Memory B cell (primary cell): Measurements from ENCODE around the gene ARMCX5.

Experiments
- ATAC-seq: fragments of 150-1000 bp; cut with Tn5 transposase; 2 replicates; pipeline ENCODE4 v1.10.0; 2021; ENCODE audit warnings: low read depth, mild to moderate bottlenecking, moderate library complexity
- DNase-seq, 2 donors: peaks; one replicate each; pipeline ENCODE4 v3.0.0; 2022; ENCODE audit warnings: low spot score in 2 of 2
- H3K27ac Mint-ChIP-seq: one replicate; pipeline ENCODE4 v1.8.0; 2022; ENCODE audit warnings: mild to moderate bottlenecking, moderate library complexity, mixed read lengths
- H3K27me3 Mint-ChIP-seq: one replicate; pipeline ENCODE4 v1.8.0; 2022; ENCODE audit warnings: mixed read lengths
- H3K36me3 Mint-ChIP-seq: one replicate; pipeline ENCODE4 v1.8.0; 2022; ENCODE audit warnings: mild to moderate bottlenecking, mixed read lengths
- H3K4me1 Mint-ChIP-seq: one replicate; pipeline ENCODE4 v1.8.0; 2022; ENCODE audit warnings: mixed read lengths
- H3K4me3 Mint-ChIP-seq: one replicate; pipeline ENCODE4 v1.8.0; 2022; ENCODE audit warnings: mild to moderate bottlenecking, moderate library complexity, mixed read lengths
- H3K9me3 Mint-ChIP-seq: one replicate; pipeline ENCODE4 v1.8.0; 2022; ENCODE audit warnings: mixed read lengths

ARMCX5 gene

DNA sequence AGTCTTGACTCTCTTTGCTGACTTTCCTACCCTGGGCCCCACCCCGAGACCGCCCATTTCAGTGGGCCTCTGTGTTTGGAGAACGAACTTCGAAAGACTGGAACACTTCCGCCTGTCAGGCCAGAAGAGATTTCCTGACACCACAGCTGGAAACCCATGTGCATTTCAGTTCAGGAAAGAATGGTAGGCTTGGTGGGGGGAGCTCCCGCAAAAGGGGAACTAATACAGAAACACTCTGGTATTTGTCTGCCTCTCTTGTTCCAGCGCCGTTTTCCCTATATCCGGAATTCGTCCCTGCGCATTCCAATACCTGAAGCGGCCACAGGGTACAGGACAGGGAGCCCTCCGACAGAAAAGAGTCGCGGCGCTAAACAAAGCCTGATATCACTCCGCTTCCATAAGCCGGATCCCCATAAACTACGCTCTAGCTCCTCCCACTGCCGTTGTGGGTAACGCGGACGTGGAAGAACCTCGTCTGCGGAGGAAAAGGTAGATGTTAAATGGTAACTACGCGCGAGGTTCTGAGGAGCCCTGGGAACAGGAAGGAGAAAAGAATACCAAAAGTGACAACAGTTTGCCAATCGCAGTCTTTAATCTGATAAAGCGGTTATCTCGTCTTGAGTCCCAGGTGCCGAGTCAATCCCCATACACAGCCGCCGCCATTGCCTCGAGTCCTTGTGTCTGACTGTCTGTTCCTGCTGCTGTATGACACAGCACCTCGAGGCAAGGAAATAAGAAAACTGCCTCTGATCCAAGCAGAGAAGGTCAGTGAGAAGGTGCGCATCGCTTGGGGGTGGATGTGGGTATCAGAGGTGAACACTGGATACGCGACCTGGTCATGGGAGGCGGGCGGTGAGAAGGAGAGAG, at the start of gene ARMCX5:
Gene ARMCX5, plus strand, starts transcription at position 432 of the 867 bp plus-strand sequence. CDS start 2,627 bp downstream, outside the sequence.
- ATAC-seq = peak; percentile 85
- H3K4me3 Mint-ChIP-seq = peak within 1 kb of the TSS; percentile 100
- DNase-seq = peak; percentile 32 to 44
- peaks cover 18% of the 10 kb centered on the region for H3K4me1 Mint-ChIP-seq
- peaks cover 12% of the 10 kb centered on the region for H3K36me3 Mint-ChIP-seq
- peak within 1 kb of the TSS; percentile 96 for H3K27ac Mint-ChIP-seq
- no peaks in the 10 kb centered on the region for H3K9me3 Mint-ChIP-seq
- H3K27me3 Mint-ChIP-seq = no peaks in the 10 kb centered on the region

DNA sequence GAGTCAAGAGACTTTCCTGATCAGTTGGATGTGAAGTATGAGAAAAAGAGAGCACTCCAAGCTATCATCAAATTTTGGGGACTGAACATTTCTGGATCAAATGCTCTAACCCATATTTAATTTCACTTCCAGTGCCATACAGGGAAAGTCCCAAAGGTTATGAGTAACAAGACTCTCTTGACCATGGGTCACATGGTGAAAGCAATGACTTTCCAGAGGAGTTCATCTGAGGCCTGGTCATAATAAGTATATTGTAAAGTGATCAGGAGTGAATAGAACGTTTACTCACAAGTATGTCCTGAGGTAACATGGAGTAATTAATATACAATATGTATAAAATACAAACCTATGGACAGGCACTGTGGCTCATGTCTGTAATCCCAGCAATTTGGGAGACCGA, 40.7 kb upstream of the ARMCX5 start:
- Mint-ChIP-seq H3K9me3 (no peaks in the 10 kb centered on the region), H3K27me3 (no peaks in the 10 kb centered on the region), H3K36me3 (no peaks in the 10 kb centered on the region), H3K4me1 (no peaks in the 10 kb centered on the region), H3K4me3 (no peak overlapping the region), H3K27ac (no peak overlapping the region)
- no peak for DNase-seq
- ATAC-seq = no peak

DNA sequence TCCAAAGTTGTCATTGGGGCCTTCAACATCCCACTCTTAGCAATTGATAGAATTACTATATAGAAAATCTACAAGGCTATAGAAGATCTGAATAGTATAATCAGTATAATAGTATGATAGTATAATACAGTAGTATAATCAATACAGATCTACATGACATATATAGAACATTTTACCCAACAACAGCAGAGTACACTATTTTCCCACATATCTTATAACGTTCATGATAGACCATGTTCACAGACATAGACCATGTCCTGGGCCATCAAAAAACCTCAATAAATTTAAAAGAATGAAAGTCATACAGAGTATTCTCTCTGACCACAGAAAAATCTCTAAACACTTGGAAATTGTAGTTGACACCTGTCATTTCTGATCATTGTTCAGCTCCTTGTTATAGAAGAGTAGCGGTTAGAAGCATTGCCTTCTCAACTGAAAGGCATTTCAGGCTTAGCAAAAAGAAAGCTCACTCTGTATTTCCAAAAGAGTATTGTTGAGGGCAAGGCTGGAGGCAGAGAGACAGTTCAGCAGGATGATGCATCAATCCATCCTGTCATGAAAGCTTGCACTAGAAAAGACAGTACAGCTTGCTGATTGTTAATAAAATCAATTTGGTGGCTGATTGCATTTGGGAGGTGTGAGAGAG, 38.8 kb upstream of the ARMCX5 start:
- DNase-seq (no peak), ATAC-seq (no peak)
- Mint-ChIP-seq H3K9me3 (no peaks in the 10 kb centered on the region), H3K36me3 (no peaks in the 10 kb centered on the region), H3K27ac (no peak overlapping the region), H3K4me1 (no peaks in the 10 kb centered on the region), H3K27me3 (peaks cover 4% of the 10 kb centered on the region), H3K4me3 (no peak overlapping the region)

DNA sequence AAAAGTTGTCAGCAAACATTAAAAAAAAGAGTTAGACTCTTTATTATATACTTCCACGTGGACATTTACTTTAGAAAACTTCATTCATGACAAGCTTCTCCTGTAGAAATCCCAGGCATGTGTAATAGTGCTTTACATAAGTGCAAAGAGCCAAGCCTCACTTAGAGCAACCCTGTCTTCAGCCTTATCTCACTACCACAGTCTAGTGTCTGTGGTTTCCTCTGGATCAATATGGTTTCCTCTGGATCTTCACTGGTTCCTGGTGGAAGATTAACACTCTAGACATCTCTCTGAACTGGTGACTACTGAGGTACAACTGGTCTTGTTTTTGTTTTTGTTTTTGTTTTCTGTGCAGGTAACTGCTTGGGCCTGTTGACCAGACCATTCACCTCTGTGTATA, 18.4 kb upstream of the ARMCX5 start:
- H3K4me3 Mint-ChIP-seq = no peak overlapping the region
- H3K27ac Mint-ChIP-seq = no peak overlapping the region
- H3K27me3 Mint-ChIP-seq = no peaks in the 10 kb centered on the region
- H3K36me3 Mint-ChIP-seq = no peaks in the 10 kb centered on the region
- no peaks in the 10 kb centered on the region for H3K9me3 Mint-ChIP-seq
- no peak for DNase-seq
- H3K4me1 Mint-ChIP-seq = no peaks in the 10 kb centered on the region
- ATAC-seq = no peak

DNA sequence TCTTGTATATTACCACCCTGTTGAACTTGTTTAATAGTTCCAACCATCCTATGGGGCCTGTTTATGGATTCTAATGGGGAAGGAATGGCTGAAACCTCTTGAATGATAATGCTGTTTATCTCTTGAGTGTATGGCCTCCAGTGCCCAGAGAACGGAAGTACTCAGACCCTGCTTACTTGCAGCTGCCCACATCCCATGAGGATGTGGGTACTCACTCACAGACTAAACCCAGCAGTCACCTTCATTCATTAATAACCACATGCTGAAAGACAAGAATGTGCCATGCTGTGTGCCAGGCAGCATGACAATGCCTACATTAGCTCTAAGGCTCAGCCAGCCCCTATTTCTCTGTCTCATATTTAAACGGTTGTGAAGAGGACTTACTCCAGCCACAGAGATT, 5.9 kb upstream of the ARMCX5 start:
- ATAC-seq (no peak), DNase-seq (no peak)
- Mint-ChIP-seq H3K4me1 (no peaks in the 10 kb centered on the region), H3K27me3 (no peaks in the 10 kb centered on the region), H3K4me3 (no peak overlapping the region), H3K9me3 (no peaks in the 10 kb centered on the region), H3K36me3 (no peaks in the 10 kb centered on the region), H3K27ac (no peak overlapping the region)

DNA sequence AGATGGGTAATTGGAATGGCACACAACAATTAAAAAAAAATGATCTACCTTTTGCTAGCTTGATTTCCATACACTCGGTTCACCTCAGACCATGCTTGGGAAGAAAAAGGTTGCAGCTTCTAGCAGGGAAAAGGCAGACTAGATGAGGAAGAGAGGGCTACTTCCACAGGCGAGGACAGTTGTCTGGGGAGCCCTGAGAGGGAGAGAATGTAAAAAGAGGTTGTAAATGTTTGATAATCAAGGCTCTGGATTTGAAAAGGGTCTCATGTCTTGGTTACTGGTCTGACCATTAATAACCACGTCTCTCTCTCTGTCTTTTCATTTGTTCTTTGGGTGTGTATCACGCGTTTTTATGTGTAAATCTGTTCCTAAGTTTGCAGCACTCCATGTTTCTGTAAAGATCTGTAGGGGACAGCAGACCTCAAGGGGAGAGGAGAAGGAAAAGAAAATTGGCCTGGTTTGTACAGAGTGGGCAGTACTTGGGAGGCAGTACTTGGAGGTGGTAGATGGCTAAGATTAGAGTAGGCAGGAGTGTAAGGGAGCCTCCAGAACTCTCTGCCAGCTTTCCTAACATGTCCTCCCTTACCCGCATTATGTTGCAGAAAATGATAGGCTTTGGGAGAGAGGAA, 750 bp downstream of the ARMCX5 start:
- Mint-ChIP-seq H3K4me1 (peaks cover 23% of the 10 kb centered on the region), H3K4me3 (peak overlapping the region; percentile 100), H3K27me3 (no peaks in the 10 kb centered on the region), H3K27ac (peak overlapping the region; percentile 96), H3K9me3 (no peaks in the 10 kb centered on the region), H3K36me3 (peaks cover 12% of the 10 kb centered on the region)
- ATAC-seq (no peak), DNase-seq (no peak)

DNA sequence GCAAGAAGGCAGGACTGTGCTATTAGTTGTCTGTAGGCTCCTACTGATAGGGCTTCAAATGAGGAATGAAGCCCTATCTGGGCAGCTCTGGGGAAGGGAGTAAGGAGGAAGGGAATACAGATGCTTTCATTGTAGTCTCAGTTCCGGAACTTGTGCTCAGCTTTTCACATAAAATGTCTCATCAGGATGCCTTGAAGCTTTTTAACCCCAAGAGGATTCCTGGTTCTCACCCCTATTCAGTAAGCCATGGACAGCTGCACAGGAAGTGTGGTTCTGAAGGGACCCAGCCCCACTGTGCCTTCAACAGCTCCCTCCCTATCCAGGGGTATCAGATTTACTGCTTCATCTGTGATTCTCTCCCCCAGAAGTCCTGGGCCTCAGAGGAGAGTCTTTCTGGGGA, 5.0 kb downstream of the ARMCX5 start:
- Mint-ChIP-seq H3K27me3 (no peaks in the 10 kb centered on the region), H3K4me3 (no peak overlapping the region), H3K9me3 (no peaks in the 10 kb centered on the region), H3K36me3 (peaks cover 14% of the 10 kb centered on the region), H3K4me1 (peaks cover 33% of the 10 kb centered on the region), H3K27ac (no peak overlapping the region)
- ATAC-seq = no peak
- DNase-seq = no peak

DNA sequence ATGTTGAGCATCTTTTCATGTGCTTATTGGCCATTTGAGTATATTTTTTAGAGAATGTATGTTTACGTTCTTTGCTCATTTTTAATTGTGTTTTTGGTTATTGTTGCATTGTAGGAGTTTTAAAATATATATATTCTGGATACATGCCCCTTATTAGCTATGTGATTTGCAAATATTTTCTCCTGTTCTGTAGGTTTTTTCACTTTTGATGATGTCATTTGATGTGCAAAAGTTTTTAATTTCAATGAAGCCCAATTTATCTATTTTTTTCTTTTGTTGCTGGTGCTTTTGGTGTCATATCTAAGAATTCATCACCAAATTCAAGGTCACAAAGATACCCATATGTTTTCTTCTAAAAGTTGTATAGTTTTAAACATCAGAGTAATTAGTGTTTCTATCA, 6.8 kb downstream of the ARMCX5 start:
- peaks cover 32% of the 10 kb centered on the region for H3K4me1 Mint-ChIP-seq

DNA sequence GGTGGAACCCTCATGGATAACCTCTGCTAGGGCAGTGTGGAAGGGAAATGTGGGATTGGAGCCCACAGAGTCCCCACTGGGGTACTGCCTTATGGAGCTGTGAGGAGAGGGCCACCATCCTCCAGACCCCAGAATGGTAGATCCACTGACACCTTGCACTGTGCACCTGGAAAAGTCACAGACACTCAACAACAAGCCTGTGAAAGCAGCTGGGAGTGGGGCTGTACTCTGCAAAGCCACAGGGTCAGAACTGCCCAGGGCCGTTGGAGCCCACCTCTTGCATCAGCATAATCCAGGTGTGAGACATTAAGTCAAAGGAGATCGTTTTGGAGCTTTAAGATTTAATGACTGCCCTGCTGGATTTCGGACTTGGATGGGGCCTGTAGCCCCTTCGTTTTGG, 11.6 kb downstream of the ARMCX5 start:
- H3K9me3 Mint-ChIP-seq = peaks cover 3% of the 10 kb centered on the region
- no peaks in the 10 kb centered on the region for H3K27me3 Mint-ChIP-seq
- no peak for DNase-seq
- H3K36me3 Mint-ChIP-seq = peaks cover 21% of the 10 kb centered on the region
- peaks cover 18% of the 10 kb centered on the region for H3K4me1 Mint-ChIP-seq
- no peak overlapping the region for H3K4me3 Mint-ChIP-seq
- ATAC-seq = no peak
- H3K27ac Mint-ChIP-seq = no peak overlapping the region

More for the DNA sequence above, 6.8 kb downstream of the ARMCX5 start:
- ATAC-seq (no peak), DNase-seq (no peak)
- peaks cover 22% of the 10 kb centered on the region for H3K36me3 Mint-ChIP-seq
- H3K4me3 Mint-ChIP-seq = no peak overlapping the region
- no peak overlapping the region for H3K27ac Mint-ChIP-seq
- H3K9me3 Mint-ChIP-seq = peaks cover 3% of the 10 kb centered on the region
- no peaks in the 10 kb centered on the region for H3K27me3 Mint-ChIP-seq

DNA sequence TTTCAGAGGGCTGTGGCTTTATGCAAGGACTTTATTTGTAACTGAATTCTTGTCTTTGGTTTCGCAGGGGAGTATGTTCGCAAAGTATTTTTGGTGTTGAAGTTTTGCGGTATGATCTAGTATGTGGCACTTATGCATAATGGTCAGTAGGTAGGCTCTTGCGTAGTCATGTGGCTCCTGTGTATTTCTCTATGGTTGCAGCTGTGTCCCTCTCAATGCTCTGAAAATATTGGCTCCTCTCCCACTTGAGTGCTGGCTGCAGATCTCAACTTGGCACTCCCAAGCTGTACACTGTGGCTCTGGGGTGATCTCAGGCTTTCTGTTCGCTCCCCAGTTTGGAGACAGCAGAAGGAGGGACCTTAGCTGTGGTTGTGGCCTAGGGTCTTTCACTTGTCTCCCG, 24.8 kb downstream of the ARMCX5 start:
- Mint-ChIP-seq H3K27ac (no peak overlapping the region), H3K36me3 (peaks cover 33% of the 10 kb centered on the region), H3K9me3 (peaks cover 3% of the 10 kb centered on the region), H3K4me1 (peaks cover 7% of the 10 kb centered on the region), H3K4me3 (no peak overlapping the region), H3K27me3 (no peaks in the 10 kb centered on the region)
- DNase-seq (no peak), ATAC-seq (no peak)

DNA sequence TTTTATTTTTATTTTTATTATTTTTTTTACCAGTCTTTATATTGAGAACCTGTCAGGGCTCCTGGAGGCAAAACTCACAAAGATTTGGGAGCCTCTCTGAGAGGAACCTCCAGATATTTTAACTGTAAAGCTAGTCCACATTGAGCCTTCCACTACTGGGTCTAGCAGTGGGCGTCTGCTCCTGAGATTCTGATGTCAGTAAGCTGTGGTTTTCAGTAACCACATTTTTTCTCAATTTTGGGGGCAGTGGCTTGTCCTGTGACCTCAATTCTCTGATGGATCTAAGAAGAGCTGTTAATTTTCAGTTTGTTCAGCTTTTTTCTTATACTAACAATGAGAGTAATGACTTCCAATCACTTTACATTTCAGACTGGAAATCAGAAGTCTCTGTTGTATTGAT, 28.3 kb downstream of the ARMCX5 start:
- H3K27ac Mint-ChIP-seq = no peak overlapping the region
- H3K9me3 Mint-ChIP-seq = no peaks in the 10 kb centered on the region
- DNase-seq = no peak
- H3K4me1 Mint-ChIP-seq = peaks cover 5% of the 10 kb centered on the region
- H3K4me3 Mint-ChIP-seq = no peak overlapping the region
- no peak for ATAC-seq
- H3K27me3 Mint-ChIP-seq = no peaks in the 10 kb centered on the region
- H3K36me3 Mint-ChIP-seq = peaks cover 19% of the 10 kb centered on the region

DNA sequence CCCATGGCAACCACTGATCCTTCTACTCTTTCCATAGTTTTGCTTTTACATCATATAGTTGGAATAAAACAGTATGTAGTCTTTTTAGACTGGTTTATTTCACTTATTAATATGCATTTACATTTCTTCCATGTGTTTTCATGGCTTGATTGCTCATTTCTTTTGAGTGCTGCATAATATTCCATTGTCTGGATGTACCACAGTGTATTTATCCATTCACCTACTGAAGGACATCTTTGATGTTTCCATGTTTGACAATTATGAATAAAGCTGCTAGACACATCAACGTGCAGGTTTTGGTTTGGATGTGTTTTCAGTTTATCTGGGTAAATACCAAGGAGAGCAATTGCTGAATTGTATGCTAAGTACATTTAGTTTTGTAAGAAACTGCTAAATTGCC, 38.2 kb downstream of the ARMCX5 start:
- Mint-ChIP-seq H3K27ac (no peak overlapping the region), H3K9me3 (peaks cover 4% of the 10 kb centered on the region), H3K36me3 (peaks cover 24% of the 10 kb centered on the region), H3K4me1 (peaks cover 2% of the 10 kb centered on the region), H3K4me3 (no peak overlapping the region), H3K27me3 (no peaks in the 10 kb centered on the region)
- ATAC-seq (no peak), DNase-seq (no peak)

DNA sequence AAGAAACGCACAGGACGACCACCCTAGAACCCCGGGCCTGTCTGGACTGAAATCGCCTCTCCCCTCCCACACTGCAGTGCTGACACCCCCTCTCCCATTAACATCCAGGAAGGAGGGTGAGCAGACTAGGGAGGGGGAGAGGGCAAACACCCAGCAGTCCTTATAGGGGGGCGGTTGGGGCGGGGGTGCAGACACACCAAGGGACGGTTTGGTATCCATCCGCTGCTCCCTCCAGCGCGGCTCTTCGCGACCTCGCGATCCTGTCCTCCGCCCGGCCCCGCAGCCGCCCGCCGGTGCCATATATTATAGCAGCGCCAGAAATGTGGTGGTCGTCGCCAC, 51.6 kb downstream of the ARMCX5 start:
- Mint-ChIP-seq H3K4me3 (peak overlapping the region; percentile 99), H3K4me1 (peaks cover 6% of the 10 kb centered on the region), H3K9me3 (peaks cover 2% of the 10 kb centered on the region), H3K27me3 (no peaks in the 10 kb centered on the region), H3K36me3 (peaks cover 5% of the 10 kb centered on the region), H3K27ac (peak overlapping the region; percentile 91)
- peak; percentile 30 for ATAC-seq
- DNase-seq = no peak

DNA sequence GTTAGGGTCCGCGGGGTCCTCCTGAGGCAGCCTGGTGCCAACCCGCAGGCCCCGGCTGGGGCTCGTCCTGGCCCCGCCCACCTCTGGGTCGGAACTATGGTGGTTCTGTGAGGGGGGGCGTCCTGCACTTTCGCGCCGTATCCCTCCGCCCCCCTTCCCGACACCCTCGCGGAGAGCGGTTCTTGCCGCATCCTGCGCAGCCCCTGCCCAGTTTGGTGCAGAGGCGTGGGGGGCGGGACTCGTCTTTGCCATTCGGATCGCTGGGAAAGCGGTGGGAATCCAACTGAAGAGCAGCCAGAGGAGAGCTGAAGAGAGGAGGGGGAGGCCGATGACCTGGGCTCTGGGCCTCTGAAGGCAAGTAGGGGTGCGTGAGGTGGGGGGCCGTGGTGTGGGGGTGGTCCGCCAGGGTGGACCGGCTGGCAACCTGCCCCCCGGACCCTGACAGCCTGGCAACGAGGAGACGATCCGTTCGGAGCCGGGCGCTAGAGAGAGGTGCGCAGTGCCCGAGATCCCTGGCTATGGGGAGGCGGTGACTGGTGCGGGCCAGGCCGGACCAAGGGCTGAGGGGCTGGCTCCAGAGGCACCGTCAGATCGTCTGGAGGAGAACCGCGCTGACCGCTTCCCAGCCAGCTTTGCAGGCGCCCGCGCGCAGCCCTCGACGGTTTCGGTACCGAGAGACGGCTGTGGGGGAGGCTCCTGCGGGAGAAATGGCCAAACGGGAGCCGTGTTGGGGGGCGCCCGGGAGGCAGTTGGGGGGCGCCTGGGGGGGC, 52.1 kb downstream of the ARMCX5 start, which contains the start of gene GPRASP1:
Gene GPRASP1, plus strand, starts transcription at position 242 of the 770 bp plus-strand sequence. CDS start 2,431 bp downstream, outside the sequence.
- peak within 1 kb of the TSS; percentile 99 for H3K4me3 Mint-ChIP-seq
- H3K4me1 Mint-ChIP-seq = peaks cover 9% of the 10 kb centered on the region
- peaks cover 10% of the 10 kb centered on the region for H3K36me3 Mint-ChIP-seq
- DNase-seq (peak; percentile 30 to 45), ATAC-seq (peak; percentile 68)
- H3K9me3 Mint-ChIP-seq = peaks cover 8% of the 10 kb centered on the region
- no peaks in the 10 kb centered on the region for H3K27me3 Mint-ChIP-seq
- H3K27ac Mint-ChIP-seq = peak within 1 kb of the TSS; percentile 91
